LHCN-M2 (cell line): Measurements from ENCODE around the gene CITED1. TPM values are rescaled to one million over a fixed set of nuclear protein-coding genes. Genes with fewer than 3 reads are reported as not detected.

Source experiments
- DNase-seq: peaks from one replicate; pipeline ENCODE4 v3.0.0-alpha.2; 2012; ENCODE audit warnings: low read depth
- total RNA-seq: library from RNA; depleted of rRNA; stranded (reverse); fragments of >200 nt; gene quantifications from 2 replicates; pipeline ENCODE4 v1.2.3, GENCODE V29; 2014

CITED1 gene
- total RNA-seq, 1 experiment from 2014 or later: 0.17 TPM

GRCh38 chrX:72308566-72309296 is 3.0 kb upstream of the CITED1 start:
- peak; percentile 57 for DNase-seq

GRCh38 chrX:72308209-72308565 is 2.5 kb upstream of the CITED1 start:
- DNase-seq: no peak

GRCh38 chrX:72307646-72308051 is 1.9 kb upstream of the CITED1 start:
- DNase-seq: no peak

DNA sequence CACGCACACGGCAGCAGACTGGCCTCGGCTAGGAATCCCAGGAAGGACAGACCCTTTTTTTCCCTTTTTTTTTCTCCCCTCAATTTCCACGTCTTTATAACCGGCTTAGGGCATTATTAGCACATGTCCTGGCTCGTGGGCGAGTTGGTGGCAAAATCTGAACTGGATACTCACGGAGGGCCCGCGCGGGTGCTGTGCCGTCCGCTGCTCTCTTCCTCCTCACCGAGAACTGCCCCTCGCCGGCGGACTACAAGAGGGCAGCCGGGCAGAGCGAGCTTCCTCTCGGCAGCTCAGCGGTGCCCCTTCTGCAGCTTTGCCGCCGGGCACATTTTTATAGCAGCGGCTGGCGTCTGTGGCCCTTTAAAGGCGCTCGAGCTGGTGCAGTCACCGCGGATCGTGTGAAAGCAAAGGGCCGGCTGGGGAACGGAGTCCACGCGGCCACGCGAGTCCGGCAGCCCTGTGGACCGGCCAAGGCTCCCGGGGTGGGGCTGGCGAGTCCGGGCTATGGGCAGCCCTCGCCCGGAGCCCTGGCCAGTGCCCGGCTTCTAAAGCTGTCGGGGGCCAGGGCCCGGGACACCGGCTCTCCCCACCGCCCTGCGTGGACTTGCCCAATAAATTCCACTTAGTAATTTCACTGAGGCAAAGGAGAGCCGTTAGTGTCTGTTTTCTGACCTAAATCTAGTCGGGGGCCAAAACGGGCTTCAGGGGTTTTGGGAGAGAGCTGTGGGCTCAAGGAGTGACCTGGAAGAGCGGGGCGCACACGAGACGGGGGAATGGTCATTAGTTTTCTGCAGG is 1.3 kb upstream of the CITED1 start:
- peak; percentile 68 for DNase-seq

- no peak for DNase-seq
Observed at GRCh38 chrX:72306085-72306801, 529 bp upstream of the CITED1 start.

DNA sequence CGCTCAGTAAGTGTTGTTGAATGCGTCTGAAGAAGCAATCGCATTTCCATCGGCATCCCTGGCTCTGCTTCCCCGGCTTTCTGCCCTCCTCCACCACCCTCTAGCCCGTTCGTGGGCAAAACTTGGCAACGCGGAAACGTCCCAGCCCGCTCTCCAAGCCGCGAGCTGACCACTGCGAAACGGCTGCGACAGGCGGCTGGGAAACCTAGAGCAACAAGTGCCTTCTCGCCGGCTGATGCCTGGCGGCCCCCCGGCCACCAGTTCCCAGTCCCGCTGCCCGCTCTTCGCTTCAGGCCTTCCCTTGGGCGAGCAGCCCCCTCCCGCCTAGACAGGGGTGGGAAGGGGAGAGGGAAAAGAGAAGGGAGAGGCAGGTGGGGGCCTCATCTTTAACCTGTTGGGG is 837 bp downstream of the CITED1 start:
- DNase-seq: no peak

DNA sequence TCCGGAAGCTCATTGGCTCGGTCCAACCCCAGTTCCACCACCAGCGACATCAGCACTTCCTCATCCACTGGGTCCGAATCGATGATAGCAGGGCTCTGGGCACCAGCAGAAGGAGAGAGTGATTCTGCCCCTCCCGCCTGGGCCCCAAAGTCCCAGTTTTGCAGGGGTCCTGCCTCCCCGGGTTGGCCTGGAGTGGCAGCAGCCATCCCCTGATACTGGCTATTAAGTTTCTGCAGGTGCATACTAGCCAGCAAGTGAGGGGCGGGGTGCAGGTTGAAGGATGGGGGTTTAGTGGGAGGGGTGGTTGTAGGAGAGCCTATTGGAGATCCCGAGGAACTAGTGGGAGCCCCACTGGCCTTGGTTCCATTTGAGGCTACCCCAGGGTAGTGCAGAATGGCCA is 3.9 kb downstream of the CITED1 start:
- no peak for DNase-seq

GRCh38 chrX:72299891-72300630 is 5.7 kb downstream of the CITED1 start:
- no peak for DNase-seq

DNA sequence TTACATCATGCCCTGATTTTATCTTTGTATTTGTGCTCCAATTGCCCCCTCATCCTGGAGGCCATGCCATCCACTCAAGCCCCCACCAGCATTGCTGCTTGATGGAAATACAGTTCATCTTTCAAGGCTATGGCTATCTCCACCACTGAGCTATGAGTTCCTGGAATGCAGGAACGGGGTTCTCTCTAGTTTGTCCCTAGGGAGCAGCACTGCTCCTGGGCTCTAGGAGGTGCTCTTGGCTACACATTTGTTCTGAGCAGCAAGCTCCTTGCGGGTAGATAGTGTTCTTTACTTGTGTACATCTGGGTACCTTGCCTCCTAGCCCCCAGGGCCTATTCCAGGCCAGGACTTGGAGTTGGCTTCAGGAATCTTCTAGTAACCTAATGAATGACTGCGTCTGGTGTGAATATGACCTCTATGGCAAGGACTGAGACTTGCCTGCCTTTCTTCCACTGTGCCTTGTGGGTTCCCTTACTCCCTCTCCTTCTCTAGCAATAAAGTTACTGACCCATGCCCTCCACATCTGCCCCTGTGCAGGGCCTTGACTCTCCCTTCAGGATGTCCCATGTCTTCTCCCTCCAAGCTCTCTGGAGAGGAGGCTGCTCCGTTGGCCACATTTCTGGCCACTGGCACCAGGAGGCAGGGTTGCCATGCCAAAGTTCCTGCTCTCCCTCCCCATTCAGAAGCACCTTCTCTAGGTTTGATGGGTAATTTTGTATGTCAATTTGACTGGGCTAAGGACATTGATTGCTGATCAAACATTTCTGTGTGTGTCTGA is 7.6 kb downstream of the CITED1 start:
- peak; percentile 39 for DNase-seq

DNA sequence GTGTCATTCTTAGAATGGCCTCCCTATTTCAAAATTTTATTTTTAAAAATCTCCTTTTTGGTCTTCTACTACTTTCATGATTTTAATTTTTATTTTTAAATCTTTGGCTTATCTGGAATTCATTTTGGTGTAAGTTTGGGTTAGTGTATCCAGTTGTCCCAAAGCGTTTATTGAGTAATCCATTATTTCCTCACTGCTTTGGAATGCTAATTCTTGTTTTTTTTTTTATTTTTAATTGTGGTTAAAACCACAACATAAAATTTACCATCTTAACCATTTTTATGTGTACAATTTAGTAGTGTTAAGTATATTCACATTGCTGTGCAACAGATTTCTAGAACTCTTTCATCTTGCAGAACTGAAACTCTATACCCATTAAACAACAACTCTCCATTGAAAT is 8.7 kb downstream of the CITED1 start:
- DNase-seq: peak; percentile 31

GRCh38 chrX:72295745-72296144 is 10.0 kb downstream of the CITED1 start:
- DNase-seq: no peak

DNA sequence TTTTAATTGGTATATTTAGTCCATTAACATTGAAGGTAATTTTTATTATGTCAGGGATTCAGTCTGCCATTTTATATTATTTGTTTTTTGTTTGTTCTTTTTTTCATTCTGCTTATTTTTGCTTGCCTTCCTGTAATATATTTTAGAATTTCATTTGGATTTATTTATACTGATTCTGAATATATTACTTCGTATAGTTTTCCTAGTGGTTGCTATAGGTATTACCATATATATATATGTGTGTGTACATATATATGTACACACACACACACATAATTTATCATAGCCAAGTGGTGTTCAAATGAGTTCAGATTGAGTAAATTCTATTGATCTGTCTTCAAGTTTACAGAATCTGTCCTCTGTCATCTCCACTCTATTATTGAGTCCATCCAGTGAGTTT is 11.2 kb downstream of the CITED1 start:
- no peak for DNase-seq

- DNase-seq: no peak
Observed at GRCh38 chrX:72282302-72282701, 23.4 kb downstream of the CITED1 start.

GRCh38 chrX:72280321-72280845 is 25.3 kb downstream of the CITED1 start:
- peak; percentile 37 for DNase-seq

- no peak for DNase-seq
Observed at GRCh38 chrX:72276478-72276953, 29.2 kb downstream of the CITED1 start.

GRCh38 chrX:72274526-72274925 is 31.2 kb downstream of the CITED1 start:
- no peak for DNase-seq

DNA sequence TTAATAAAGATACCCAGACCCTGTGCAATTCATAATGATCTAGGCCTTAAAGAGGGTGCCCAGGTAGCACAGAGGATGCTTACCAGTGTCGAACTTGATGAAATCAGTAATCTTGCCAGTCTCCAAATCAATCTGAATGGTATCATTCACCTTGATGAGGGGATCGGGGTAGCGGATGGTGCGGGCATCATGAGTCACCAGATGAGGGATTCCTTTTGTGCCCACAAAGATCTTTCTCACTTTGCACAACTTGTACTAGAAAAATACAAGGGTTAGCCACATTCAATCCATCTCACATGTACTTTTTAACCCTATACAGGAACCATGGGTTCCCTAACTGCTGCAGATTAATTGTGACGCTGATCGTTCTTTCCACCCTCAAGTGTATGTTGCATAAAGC is 32.0 kb downstream of the CITED1 start:
- peak; percentile 18 for DNase-seq

GRCh38 chrX:72272868-72273267 is 32.8 kb downstream of the CITED1 start:
- peak; percentile 43 for DNase-seq

DNA sequence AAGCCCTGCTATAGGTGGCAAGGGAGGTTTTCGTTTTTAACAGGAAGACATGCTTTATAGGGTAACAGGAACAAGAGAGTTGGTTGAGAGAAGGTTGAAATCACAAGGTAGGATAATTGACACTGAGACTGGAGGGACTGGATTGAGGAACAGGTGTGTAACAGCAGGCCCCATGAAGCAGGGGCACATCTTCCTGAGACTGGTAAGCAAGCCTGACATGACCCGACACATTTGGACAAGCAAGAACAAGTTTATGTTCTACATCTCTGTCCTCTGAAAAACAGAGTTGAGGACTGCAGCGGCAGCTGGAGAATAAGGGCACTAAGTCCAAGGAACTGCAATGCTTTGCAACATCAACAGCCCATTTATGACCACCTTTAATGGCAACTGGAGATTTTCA is 33.9 kb downstream of the CITED1 start:
- no peak for DNase-seq

DNA sequence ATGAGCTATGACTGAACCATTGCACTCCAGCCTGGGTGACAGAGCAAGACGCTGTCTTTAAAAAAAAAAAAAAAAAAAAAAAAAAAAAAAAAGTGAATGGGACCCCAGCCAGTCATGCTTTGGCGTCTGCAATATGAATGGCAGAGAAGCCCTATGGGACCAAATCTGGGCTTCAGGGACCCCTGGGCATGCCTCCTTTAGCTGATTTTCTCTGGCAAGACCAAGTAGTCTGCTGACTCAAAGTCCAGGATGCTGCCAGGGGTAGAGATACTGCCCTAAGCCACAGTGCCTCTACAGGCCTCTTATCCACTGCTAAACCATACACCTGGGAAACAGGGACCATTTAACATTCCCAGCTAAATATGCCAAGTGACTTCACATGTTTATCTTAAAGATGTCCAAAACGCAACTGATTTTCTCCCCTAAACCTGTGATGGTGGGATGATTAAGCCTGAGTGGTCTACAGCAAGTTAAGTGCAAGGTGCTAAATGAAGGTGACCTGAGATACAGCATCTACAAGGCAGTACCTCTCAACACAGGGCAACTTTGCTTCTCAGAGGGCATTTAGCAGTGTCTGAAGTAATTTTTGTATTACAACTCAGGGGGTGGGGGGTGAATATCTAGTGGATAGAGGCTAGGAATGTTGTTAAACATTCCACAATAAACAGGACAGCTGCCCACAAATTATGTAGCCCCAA is 34.5 kb downstream of the CITED1 start:
- no peak for DNase-seq
